Ectodermal cell (in vitro differentiated cells): ENCODE measurements around the gene GPC6.

ENCODE experiments used
- H3K27ac ChIP-seq: 2 replicates; pipeline ENCODE4 v1.7.0; 2013; ENCODE audit warnings: mild to moderate bottlenecking, low read depth, low read length; ENCODE audit not compliant: insufficient read depth, poor library complexity, severe bottlenecking
- H3K27me3 ChIP-seq: 2 replicates; pipeline ENCODE4 v1.7.0; 2013; ENCODE audit warnings: mild to moderate bottlenecking, low read length; ENCODE audit not compliant: insufficient read depth, control insufficient read depth, poor library complexity, severe bottlenecking
- H3K36me3 ChIP-seq: one replicate; pipeline ENCODE4 v1.7.0; 2013; ENCODE audit warnings: low read length; ENCODE audit not compliant: control insufficient read depth, insufficient read depth
- H3K4me1 ChIP-seq: one replicate; pipeline ENCODE4 v1.7.0; 2013; ENCODE audit warnings: low read length; ENCODE audit not compliant: control insufficient read depth, insufficient read depth
- H3K4me3 ChIP-seq: 2 replicates; pipeline ENCODE4 v1.7.0; 2013; ENCODE audit warnings: low read depth, low read length, control low read depth; ENCODE audit not compliant: insufficient read depth
- H3K9me3 ChIP-seq: 2 replicates; pipeline ENCODE4 v1.7.0; 2013; ENCODE audit warnings: mild to moderate bottlenecking, low read length, moderate library complexity; ENCODE audit not compliant: control insufficient read depth
- WGBS, 2 experiments: methylation state at CpG; one replicate each; pipeline ENCODE4 v1.1.7; 2013; ENCODE audit warnings: missing lambda C conversion rate in 2 of 2; 5-methylcytosine and 5-hydroxymethylcytosine counted together

The GPC6 gene

DNA sequence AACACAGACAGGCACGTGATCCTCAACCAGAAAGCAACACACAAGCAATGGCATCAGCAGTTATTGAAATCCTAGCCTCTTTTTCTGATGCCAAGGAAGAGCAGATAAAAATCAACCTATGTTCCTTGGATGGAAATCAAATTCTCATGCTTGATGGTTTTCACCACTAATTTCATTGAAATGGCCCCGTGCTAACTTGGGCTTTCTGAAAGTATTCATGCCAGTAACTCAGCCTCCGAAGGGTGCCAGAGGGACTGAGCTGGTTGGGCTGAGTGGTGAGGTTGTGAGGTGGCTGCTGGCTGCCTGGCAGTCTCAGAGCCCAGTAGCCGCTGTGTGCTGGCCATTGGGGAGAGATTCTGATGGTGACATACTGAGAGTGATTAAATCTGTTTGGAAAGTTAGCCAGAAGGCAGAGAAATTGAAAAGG is 943.6 kb downstream of the GPC6 start:
- no peaks in the 10 kb centered on the region for H3K27me3 ChIP-seq
- peaks cover 13% of the 10 kb centered on the region for H3K4me1 ChIP-seq
- no peaks in the 10 kb centered on the region for H3K9me3 ChIP-seq
- no peaks in the 10 kb centered on the region for H3K36me3 ChIP-seq
- H3K27ac ChIP-seq = no peak overlapping the region
- no peak overlapping the region for H3K4me3 ChIP-seq
- WGBS, 2 experiments = 68 to 78% methylated on average over 4 of the region's 4 CpGs

DNA sequence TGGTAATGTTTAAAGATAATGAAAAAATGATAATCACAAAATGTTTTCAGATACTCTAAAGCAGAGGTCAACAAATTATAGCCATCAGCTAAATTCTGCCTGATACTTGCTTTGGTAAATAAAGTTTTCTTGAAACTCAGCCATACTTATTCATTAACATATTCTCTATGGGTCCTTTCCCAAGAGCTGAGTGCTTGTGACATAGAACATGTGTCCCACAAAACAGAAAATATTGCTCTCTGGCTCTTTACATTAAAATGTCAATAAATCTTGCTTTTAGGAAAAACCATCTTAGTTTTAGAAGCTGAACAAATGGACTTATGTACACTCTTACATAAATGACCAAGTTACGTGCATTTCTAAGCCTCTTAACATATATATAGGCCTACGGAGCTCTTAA is 945.8 kb downstream of the GPC6 start:
- WGBS, 2 experiments = 93 to 98% methylated on average over 2 of the region's 2 CpGs
- Histone ChIP-seq H3K4me1 (peaks cover 13% of the 10 kb centered on the region), H3K27me3 (no peaks in the 10 kb centered on the region), H3K4me3 (no peak overlapping the region), H3K9me3 (no peaks in the 10 kb centered on the region), H3K36me3 (no peaks in the 10 kb centered on the region), H3K27ac (no peak overlapping the region)

DNA sequence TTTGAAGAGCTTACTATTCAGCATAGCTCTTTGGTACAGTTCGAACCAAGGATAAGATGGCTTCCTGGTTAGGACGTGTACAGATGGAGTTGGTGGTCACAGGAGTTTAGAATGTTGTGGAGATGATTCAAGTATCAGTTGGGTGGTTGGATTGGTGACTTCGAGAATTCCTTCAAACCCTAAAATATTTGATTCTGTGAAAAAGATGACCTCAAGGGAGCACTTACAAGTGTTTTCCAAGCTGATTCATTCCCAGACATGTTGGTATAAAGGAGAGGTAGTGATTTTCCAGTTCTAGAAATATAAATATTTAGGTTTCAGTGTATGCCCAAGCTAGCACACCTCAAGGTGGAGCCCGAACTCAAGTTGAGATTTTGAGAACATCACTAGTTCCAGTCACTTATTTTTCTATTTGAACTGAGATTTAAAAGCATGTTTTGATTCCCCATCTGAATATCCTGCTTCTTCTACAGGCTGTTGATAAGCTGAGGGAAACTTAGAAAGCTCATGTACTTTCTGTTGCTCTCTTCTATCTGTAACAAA is 946.8 kb downstream of the GPC6 start:
- Histone ChIP-seq H3K4me3 (no peak overlapping the region), H3K9me3 (no peaks in the 10 kb centered on the region), H3K27me3 (no peaks in the 10 kb centered on the region), H3K27ac (no peak overlapping the region), H3K4me1 (peaks cover 13% of the 10 kb centered on the region), H3K36me3 (no peaks in the 10 kb centered on the region)
- WGBS, 2 experiments = 83 to 85% methylated on average over 4 of the region's 4 CpGs

DNA sequence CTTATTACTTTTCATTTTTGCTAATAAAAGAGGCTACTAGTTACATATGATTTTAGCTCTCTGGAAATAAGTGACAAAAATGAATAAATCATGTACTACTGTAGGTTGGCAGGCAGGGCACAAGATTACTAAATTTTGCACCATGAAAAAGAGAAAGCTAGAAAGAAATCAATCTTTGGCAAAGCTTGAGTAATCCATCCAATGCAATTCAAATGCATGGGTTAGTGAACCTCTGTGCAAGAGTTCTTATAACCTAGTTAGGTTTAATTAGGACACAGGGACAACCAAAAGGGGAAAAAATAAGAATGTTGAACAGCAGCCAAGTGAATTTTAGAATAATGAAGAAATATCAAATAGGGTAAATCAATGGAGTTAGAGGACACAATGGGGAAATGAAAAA is 947.4 kb downstream of the GPC6 start:
- no peaks in the 10 kb centered on the region for H3K27me3 ChIP-seq
- H3K27ac ChIP-seq = no peak overlapping the region
- no peaks in the 10 kb centered on the region for H3K9me3 ChIP-seq
- H3K4me3 ChIP-seq = no peak overlapping the region
- peaks cover 13% of the 10 kb centered on the region for H3K4me1 ChIP-seq
- no peaks in the 10 kb centered on the region for H3K36me3 ChIP-seq

DNA sequence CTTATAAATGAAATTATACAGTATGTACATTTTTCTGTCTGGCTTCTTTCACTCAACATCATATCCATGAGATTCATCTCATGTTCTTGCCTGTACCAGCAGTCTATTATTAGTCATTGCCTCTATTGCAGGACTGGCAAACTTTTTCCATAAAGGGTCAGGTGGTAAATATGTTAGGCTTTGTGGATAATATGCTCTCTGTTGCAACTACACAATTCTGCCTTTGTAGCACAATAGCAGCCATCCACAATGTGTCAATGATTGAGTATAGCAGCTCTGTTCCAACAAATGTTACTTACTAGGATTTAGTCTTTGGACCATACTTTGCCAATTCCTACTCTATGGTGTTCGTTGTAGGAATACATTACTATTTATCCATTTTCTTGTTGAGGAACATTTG is 948.5 kb downstream of the GPC6 start:
- WGBS, 2 experiments = 100% methylated on average over 1 of the region's 1 CpG; no CpG with 5 or more reads in 1 of the 2 experiments
- Histone ChIP-seq H3K9me3 (no peaks in the 10 kb centered on the region), H3K4me3 (no peak overlapping the region), H3K36me3 (no peaks in the 10 kb centered on the region), H3K4me1 (peaks cover 13% of the 10 kb centered on the region), H3K27me3 (no peaks in the 10 kb centered on the region), H3K27ac (no peak overlapping the region)

DNA sequence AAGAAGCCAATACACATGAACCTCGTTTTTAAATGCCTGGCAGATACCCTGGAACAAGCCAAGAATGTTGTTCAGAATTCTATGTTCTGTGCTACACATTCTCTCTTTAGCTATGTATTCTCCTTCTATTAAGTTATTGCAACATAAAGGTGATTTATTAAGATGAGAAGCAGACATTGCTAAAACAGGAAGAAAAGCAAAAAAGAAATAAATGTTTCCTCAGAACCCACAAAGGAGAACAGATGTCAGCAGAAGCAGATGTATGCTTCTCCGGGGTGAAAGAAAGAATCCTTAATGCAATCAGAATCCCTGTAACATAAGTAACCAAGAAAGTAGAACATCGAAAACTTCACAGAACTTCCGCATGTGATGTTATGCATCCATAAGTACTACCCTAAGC is 950.0 kb downstream of the GPC6 start:
- WGBS, 2 experiments = 91 to 92% methylated on average over 4 of the region's 4 CpGs
- Histone ChIP-seq H3K27ac (no peak overlapping the region), H3K4me1 (peaks cover 5% of the 10 kb centered on the region), H3K4me3 (no peak overlapping the region), H3K27me3 (no peaks in the 10 kb centered on the region), H3K9me3 (no peaks in the 10 kb centered on the region), H3K36me3 (no peaks in the 10 kb centered on the region)

DNA sequence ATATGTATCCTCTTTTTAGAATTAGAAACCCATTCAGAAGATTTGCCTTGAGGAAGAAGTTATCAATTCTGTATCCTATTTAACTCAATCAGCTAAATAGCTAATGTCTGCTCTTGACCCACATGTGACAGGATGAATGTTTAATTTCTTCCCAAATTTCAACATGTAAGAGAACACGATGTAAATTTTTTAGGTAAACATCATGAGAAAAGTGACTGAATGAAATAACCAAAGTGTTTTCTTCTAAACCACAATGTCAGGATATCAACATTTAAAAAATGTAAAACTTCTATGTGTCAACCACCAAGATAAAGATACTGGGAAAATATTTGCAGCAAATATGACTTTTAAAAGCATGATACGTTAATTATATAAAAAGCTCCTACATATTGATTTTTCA is 950.4 kb downstream of the GPC6 start:
- WGBS, 2 experiments = 88 to 90% methylated on average over 2 of the region's 2 CpGs
- H3K27me3 ChIP-seq = no peaks in the 10 kb centered on the region
- no peaks in the 10 kb centered on the region for H3K9me3 ChIP-seq
- no peaks in the 10 kb centered on the region for H3K36me3 ChIP-seq
- no peak overlapping the region for H3K4me3 ChIP-seq
- no peak overlapping the region for H3K27ac ChIP-seq
- H3K4me1 ChIP-seq = peaks cover under 1% of the 10 kb centered on the region

DNA sequence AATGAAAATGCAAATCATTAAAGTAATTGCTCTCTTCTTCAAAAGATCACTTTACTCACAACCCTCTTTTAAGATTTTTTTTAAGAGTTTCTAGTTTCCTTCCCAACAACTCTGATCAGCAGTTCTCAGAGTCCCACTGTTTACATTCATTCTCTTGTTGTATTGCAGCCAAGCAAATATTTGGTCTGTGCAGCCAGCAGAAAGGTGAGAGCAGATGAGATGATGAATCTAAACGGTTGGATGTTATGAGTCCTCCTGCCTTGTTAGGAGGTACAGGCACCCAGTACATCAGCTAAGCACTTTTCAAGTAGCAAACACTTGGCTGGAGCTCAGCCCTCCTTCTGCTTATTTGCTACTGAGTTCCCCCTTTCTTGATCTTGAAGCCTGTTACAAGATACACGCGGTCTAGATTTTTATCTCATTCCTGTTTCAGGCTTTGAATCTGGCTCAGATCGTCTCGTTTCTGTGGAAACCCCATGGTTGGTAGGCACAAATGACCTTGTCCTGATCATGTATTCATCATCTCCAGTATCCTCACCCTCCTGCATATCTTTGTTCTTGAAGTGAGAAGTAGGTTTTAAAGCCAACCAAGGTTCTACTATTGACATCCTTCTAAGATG is 952.1 kb downstream of the GPC6 start:
- H3K4me1 ChIP-seq = no peaks in the 10 kb centered on the region
- H3K4me3 ChIP-seq = no peak overlapping the region
- H3K27me3 ChIP-seq = no peaks in the 10 kb centered on the region
- no peaks in the 10 kb centered on the region for H3K36me3 ChIP-seq
- no peak overlapping the region for H3K27ac ChIP-seq
- no peaks in the 10 kb centered on the region for H3K9me3 ChIP-seq
- WGBS, 2 experiments = 94 to 97% methylated on average over 5 of the region's 5 CpGs

DNA sequence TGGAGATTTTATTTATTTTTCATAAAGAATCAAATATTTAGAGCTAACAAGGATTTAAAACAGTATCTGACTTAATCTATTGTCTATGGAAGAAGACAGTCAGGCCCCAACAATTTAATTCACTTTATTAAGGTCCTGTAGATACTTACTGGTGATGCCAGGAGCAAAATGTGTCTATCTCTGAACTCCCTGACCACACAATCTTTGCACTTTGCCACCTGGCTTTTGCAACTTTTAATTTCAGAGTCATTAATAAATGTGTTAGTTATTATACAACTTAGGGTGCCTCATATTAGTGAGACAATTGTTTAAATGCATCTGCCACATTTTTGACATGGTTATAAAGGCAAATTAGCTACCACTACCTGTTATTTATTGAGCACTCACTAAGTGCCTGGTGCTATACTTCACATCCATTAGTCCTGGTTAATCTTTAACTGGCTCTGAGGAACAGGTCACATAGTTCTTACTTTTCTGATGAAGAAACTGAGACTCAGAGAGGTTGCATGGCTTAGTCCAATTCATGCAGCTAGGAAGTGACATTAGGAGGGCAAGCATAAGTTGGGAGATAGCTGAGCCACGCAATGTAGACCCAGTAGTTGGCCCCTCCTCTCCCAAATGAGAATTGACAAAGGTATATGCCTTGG is 955.0 kb downstream of the GPC6 start:
- Histone ChIP-seq H3K9me3 (no peaks in the 10 kb centered on the region), H3K4me1 (no peaks in the 10 kb centered on the region), H3K27me3 (no peaks in the 10 kb centered on the region), H3K27ac (no peak overlapping the region), H3K4me3 (no peak overlapping the region), H3K36me3 (no peaks in the 10 kb centered on the region)
- WGBS, 2 experiments = 95 to 100% methylated on average over 1 of the region's 1 CpG

DNA sequence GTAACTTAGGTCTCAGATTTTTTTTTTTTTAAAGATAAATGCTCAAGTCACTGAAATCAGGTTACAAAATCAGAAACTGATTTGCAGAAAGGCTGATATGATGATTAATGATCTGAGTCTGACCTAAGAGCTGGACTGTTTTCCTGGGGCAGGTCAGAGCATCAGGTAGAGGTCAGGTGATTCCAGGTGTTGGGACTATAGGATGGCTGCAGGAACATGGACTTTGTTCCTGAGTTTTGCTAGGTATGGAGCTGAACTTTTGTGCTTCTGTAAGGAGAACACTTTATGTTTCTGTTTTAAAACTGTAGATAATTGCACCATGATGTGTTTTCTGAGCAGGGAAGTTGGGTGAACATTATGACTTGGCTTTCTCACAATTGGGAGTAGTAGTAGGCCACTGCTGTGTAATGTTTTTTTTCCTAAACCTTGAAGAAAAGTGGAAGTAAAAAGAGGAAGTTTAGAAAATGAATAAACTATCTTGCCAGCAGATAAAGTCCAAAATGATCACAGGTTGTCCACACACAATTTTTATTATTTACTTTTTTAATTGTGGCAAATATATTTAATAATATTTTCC is 955.7 kb downstream of the GPC6 start:
- H3K9me3 ChIP-seq = no peaks in the 10 kb centered on the region
- no peaks in the 10 kb centered on the region for H3K36me3 ChIP-seq
- H3K4me1 ChIP-seq = no peaks in the 10 kb centered on the region
- no peaks in the 10 kb centered on the region for H3K27me3 ChIP-seq
- H3K27ac ChIP-seq = no peak overlapping the region
- H3K4me3 ChIP-seq = no peak overlapping the region
